HEK293 (cell line): ENCODE data around the gene CDKN2AIP.

Experiments
- CTCF ChIP-seq: fragments of 450-650 bp; formaldehyde crosslinking; IDR thresholded peaks from 2 replicates; pipeline ENCODE4 v1.5.1; 2016; ENCODE audit warnings: missing biosample characterization, missing genetic modification characterization
- PATZ1 ChIP-seq: fragments of 450-650 bp; formaldehyde crosslinking; IDR thresholded peaks from 2 replicates; pipeline ENCODE4 v1.5.1; 2016; ENCODE audit warnings: missing biosample characterization, missing genetic modification characterization
- ZNF48 ChIP-seq: fragments of 450-650 bp; formaldehyde crosslinking; IDR thresholded peaks from 2 replicates; pipeline ENCODE4 v1.5.1; 2016; ENCODE audit warnings: missing biosample characterization, missing genetic modification characterization
- ZNF658 ChIP-seq: fragments of 450-650 bp; formaldehyde crosslinking; IDR thresholded peaks from 2 replicates; pipeline ENCODE4; 2016; ENCODE audit warnings: missing biosample characterization, missing genetic modification characterization

- TF ChIP-seq CTCF (tag by site-specific recombination) (no peak), ZNF48 (tag by site-specific recombination) (no peak), ZNF658 (tag by site-specific recombination) (no peak), PATZ1 (no peak)
Observed at GRCh38 chr4:183397741-183398297, 46.6 kb upstream of the CDKN2AIP start.
